KMS-11 (cell line): ENCODE measurements around the gene TNFSF10.

Experiments used
- H2AFZ ChIP-seq: fragments of 200-600 bp; sonication (generic); 2 replicates; pipeline ENCODE4 v1.6.1; 2016; ENCODE audit warnings: antibody characterized with exemption, mixed run types, low read depth
- H3K27ac ChIP-seq: fragments of 200-600 bp; sonication (generic); 2 replicates; pipeline ENCODE4 v1.6.1; 2016; ENCODE audit warnings: mild to moderate bottlenecking, mixed run types
- H3K27me3 ChIP-seq: fragments of 200-600 bp; sonication (generic); 2 replicates; pipeline ENCODE4 v1.6.1; 2017; ENCODE audit warnings: mild to moderate bottlenecking, low read depth, mixed run types, moderate library complexity; ENCODE audit not compliant: insufficient read depth
- H3K36me3 ChIP-seq: fragments of 200-600 bp; sonication (generic); 2 replicates; pipeline ENCODE4 v1.6.1; 2017; ENCODE audit warnings: mild to moderate bottlenecking, mixed run types; ENCODE audit not compliant: insufficient read depth
- H3K4me1 ChIP-seq: fragments of 200-600 bp; sonication (generic); 2 replicates; pipeline ENCODE4 v1.6.1; 2016; ENCODE audit warnings: mild to moderate bottlenecking, low read depth, mixed run types; ENCODE audit not compliant: poor library complexity, severe bottlenecking
- H3K4me2 ChIP-seq: fragments of 200-600 bp; sonication (generic); 2 replicates; pipeline ENCODE4 v1.7.0; 2016; ENCODE audit warnings: mild to moderate bottlenecking, mixed run types
- H3K4me3 ChIP-seq: fragments of 200-600 bp; sonication (generic); IDR thresholded peaks from 2 replicates; pipeline ENCODE4 v1.6.1; 2017; ENCODE audit warnings: low read depth, low read length, mixed read lengths; ENCODE audit not compliant: insufficient read depth
- H3K79me2 ChIP-seq: fragments of 200-600 bp; sonication (generic); 2 replicates; pipeline ENCODE4 v1.6.1; 2016; ENCODE audit warnings: low read depth, mixed run types; ENCODE audit not compliant: insufficient read depth
- H3K9ac ChIP-seq: fragments of 200-600 bp; sonication (generic); 2 replicates; pipeline ENCODE4 v1.6.1; 2016; ENCODE audit warnings: mild to moderate bottlenecking, mixed run types
- H4K20me1 ChIP-seq: fragments of 200-600 bp; sonication (generic); 2 replicates; pipeline ENCODE4 v1.6.1; 2016; ENCODE audit warnings: mild to moderate bottlenecking, mixed run types; ENCODE audit not compliant: insufficient read depth
- TF ChIP-seq, protein P1 (sequence below): fragments of 200-600 bp; sonication (generic); conservative IDR thresholded peaks from 2 replicates; pipeline ENCODE4 v1.6.1; 2017; ENCODE audit warnings: low read depth, mild to moderate bottlenecking, antibody characterized with exemption, low read length, moderate library complexity, mixed read lengths

TNFSF10 gene

DNA sequence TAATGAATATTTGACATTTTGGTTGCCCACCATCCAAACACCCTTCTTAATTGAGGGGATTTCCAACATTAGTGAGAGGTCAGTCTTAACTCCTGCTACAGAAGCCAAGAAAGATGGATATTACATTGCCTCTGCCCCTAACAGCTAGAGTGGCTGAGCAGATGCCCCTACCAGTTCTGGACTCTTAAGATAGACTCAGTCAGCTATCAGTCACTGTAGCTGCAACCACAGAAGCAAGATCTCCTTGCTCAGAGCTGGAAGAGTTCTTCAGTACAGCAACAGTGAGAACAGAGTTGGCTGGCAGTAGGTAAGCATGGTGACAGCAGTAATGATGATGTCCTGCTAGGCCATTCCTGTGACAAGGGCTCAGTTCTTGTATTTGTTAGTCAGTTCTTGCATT is 29.4 kb upstream of the TNFSF10 start:
- H3K4me1 ChIP-seq = no peaks in the 10 kb centered on the region
- H3K79me2 ChIP-seq = no peaks in the 10 kb centered on the region
- no peak overlapping the region for H3K9ac ChIP-seq
- no peak overlapping the region for H2AFZ ChIP-seq
- TF ChIP-seq, protein P1, sequence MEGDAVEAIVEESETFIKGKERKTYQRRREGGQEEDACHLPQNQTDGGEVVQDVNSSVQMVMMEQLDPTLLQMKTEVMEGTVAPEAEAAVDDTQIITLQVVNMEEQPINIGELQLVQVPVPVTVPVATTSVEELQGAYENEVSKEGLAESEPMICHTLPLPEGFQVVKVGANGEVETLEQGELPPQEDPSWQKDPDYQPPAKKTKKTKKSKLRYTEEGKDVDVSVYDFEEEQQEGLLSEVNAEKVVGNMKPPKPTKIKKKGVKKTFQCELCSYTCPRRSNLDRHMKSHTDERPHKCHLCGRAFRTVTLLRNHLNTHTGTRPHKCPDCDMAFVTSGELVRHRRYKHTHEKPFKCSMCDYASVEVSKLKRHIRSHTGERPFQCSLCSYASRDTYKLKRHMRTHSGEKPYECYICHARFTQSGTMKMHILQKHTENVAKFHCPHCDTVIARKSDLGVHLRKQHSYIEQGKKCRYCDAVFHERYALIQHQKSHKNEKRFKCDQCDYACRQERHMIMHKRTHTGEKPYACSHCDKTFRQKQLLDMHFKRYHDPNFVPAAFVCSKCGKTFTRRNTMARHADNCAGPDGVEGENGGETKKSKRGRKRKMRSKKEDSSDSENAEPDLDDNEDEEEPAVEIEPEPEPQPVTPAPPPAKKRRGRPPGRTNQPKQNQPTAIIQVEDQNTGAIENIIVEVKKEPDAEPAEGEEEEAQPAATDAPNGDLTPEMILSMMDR = no peak
- no peaks in the 10 kb centered on the region for H3K36me3 ChIP-seq
- no peak overlapping the region for H3K4me3 ChIP-seq
- no peak overlapping the region for H3K4me2 ChIP-seq
- H3K27ac ChIP-seq = no peak overlapping the region
- no peaks in the 10 kb centered on the region for H4K20me1 ChIP-seq
- H3K27me3 ChIP-seq = no peaks in the 10 kb centered on the region

DNA sequence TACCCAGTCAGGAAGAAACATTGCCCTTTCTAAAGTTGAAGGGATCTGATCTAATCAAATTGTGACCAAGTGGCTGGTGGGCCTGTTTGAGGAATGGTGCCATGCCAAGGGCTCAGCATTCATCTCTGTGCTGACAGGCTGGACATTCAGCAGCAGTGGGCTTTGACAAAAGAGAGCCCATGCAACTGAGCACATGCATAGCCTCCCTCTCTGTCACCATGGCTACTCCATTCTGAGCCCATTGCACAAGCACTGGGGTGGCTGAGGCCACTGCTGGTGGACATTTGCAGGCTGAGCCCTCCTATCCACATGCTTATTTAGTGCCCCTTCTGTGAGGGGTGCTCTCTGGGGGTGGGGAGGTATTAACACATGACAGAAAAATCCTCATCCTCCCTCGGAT is 28.6 kb upstream of the TNFSF10 start:
- no peak overlapping the region for H3K4me3 ChIP-seq
- H3K27me3 ChIP-seq = no peaks in the 10 kb centered on the region
- TF ChIP-seq, protein P1 = no peak
- no peaks in the 10 kb centered on the region for H3K79me2 ChIP-seq
- no peak overlapping the region for H3K27ac ChIP-seq
- no peak overlapping the region for H3K4me2 ChIP-seq
- no peak overlapping the region for H2AFZ ChIP-seq
- no peak overlapping the region for H3K9ac ChIP-seq
- peaks cover 6% of the 10 kb centered on the region for H3K4me1 ChIP-seq
- H4K20me1 ChIP-seq = no peaks in the 10 kb centered on the region
- no peaks in the 10 kb centered on the region for H3K36me3 ChIP-seq

DNA sequence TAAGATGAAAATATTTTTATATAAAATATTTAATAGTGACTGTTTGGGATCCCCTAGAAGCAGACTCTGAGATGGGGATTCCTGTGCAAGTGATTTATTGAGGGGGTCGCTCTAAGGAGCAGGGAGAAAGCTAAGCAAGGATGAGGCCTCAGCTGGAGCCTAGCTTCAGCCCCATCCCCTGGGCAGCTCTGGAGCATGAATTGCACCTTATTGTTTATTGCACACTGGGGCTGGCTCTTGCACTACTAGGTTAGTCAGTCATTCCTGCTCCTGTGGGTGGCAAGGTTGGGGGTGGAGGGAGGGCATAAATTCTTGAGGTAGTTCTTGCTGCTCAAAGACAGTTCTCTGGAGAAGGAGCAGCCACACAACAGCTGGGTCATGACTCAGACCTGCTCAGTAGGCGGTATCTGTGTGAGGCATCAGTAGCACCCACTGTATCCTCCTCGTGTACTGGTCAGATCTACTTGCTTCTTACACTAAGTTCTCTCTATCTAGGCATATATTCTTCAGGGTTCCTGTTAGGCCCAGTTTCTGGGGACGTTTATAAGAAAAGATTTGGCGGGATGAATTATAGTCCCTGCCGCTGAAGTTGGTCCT is 27.2 kb upstream of the TNFSF10 start:
- H3K79me2 ChIP-seq = no peaks in the 10 kb centered on the region
- no peaks in the 10 kb centered on the region for H3K27me3 ChIP-seq
- H3K27ac ChIP-seq = no peak overlapping the region
- peaks cover 18% of the 10 kb centered on the region for H3K4me1 ChIP-seq
- no peak overlapping the region for H3K9ac ChIP-seq
- TF ChIP-seq, protein P1 = no peak
- H4K20me1 ChIP-seq = no peaks in the 10 kb centered on the region
- H3K4me3 ChIP-seq = no peak overlapping the region
- H3K4me2 ChIP-seq = no peak overlapping the region
- H3K36me3 ChIP-seq = no peaks in the 10 kb centered on the region
- no peak overlapping the region for H2AFZ ChIP-seq

DNA sequence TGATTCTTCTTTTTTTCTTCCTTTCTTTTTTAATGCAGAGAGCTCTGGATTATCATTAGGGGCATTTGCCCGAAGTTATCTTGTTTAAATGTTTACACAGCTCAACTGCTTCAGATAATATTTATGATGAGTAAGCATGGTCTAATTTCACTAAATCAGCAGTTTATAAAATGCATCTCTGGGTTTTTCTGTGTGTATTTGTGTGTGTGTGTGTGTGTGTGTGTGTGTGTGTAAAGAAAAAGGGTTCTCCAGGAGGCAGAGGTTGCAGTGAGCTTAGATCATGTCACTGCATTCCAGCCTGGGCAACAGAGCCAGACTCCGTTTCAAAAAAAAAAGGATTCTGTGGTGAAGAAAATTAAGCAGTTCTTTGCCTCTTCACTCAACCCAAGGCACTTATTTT is 25.9 kb upstream of the TNFSF10 start:
- H2AFZ ChIP-seq = no peak overlapping the region
- no peak overlapping the region for H3K4me3 ChIP-seq
- H3K27me3 ChIP-seq = no peaks in the 10 kb centered on the region
- no peaks in the 10 kb centered on the region for H3K36me3 ChIP-seq
- TF ChIP-seq, protein P1 = no peak
- H3K4me2 ChIP-seq = no peak overlapping the region
- H3K4me1 ChIP-seq = peaks cover 18% of the 10 kb centered on the region
- no peak overlapping the region for H3K9ac ChIP-seq
- H4K20me1 ChIP-seq = no peaks in the 10 kb centered on the region
- no peak overlapping the region for H3K27ac ChIP-seq
- no peaks in the 10 kb centered on the region for H3K79me2 ChIP-seq
